HG02588 (cell line): Measurements from ENCODE around the gene CCDC85B.

Experiments used
- ATAC-seq: cut with Tn5 transposase; IDR thresholded peaks from one replicate; pipeline ENCODE4 v1.9.1; 2021; ENCODE audit warnings: mild to moderate bottlenecking, moderate library complexity; ENCODE audit not compliant: unreplicated experiment

CCDC85B gene

GRCh38 chr11:65868076-65868667, 22.3 kb upstream of the CCDC85B start:
- ATAC-seq = no peak

- ATAC-seq = no peak
Measured at GRCh38 chr11:65868907-65869306, 21.6 kb upstream of the CCDC85B start.

GRCh38 chr11:65869643-65870306, 20.7 kb upstream of the CCDC85B start:
- no peak for ATAC-seq

GRCh38 chr11:65870307-65870658, 20.2 kb upstream of the CCDC85B start:
- ATAC-seq = no peak

GRCh38 chr11:65870706-65871681, 19.5 kb upstream of the CCDC85B start:
- no peak for ATAC-seq

- no peak for ATAC-seq
Measured at GRCh38 chr11:65871811-65872548, 18.5 kb upstream of the CCDC85B start.

- ATAC-seq = no peak
Measured at GRCh38 chr11:65872586-65873317, 17.7 kb upstream of the CCDC85B start, which contains the start of gene EFEMP2. Gene EFEMP2 (minus strand): TSS chr11:65872800. CDS start chr11:65872354, 446 bp downstream.

GRCh38 chr11:65873318-65874156, 16.9 kb upstream of the CCDC85B start:
- ATAC-seq = peak; percentile 80

GRCh38 chr11:65879617-65880016, 10.9 kb upstream of the CCDC85B start, which contains the start of gene CTSW:
Gene CTSW (plus strand): TSS chr11:65879837. CDS start chr11:65879855, 18 bp downstream.
- no peak for ATAC-seq

- no peak for ATAC-seq
Measured at GRCh38 chr11:65880027-65880426, 10.4 kb upstream of the CCDC85B start.

- no peak for ATAC-seq
Measured at GRCh38 chr11:65880844-65881421, 9.5 kb upstream of the CCDC85B start.

- ATAC-seq = no peak
Measured at GRCh38 chr11:65882120-65883057, 8.1 kb upstream of the CCDC85B start.

- no peak for ATAC-seq
Measured at GRCh38 chr11:65883058-65883761, 7.3 kb upstream of the CCDC85B start.

GRCh38 chr11:65883786-65884715, 6.4 kb upstream of the CCDC85B start:
- ATAC-seq = no peak

- ATAC-seq = no peak
Measured at GRCh38 chr11:65884716-65885092, 5.8 kb upstream of the CCDC85B start.

GRCh38 chr11:65885231-65885630, 5.2 kb upstream of the CCDC85B start:
- no peak for ATAC-seq
